ENCODE results near the gene VCX3A.
A peak's percentile ranks its signal among the peaks of the same experiment; 100 is the strongest.

VCX3A gene

GRCh38 chrX:6517376-6517775 lies 17.5 kb downstream of the VCX3A start:
- Histone ChIP-seq H3K9ac (ENCODE audit: insufficient read length, low read depth) (no peak overlapping the region), H3K36me3 (ENCODE audit: insufficient read depth, insufficient read length, low read length) (no peaks in the 10 kb centered on the region), H3K4me1 (ENCODE audit: insufficient read depth, insufficient read length) (no peaks in the 10 kb centered on the region), H3K27me3 (ENCODE audit: insufficient read depth, insufficient read length) (no peaks in the 10 kb centered on the region), H3K4me3 (ENCODE audit: insufficient read length, low read depth) (no peak overlapping the region), H3K9me3 (ENCODE audit: insufficient read depth, low read length) (no peaks in the 10 kb centered on the region)
- no peak for DNase-seq (ENCODE audit: low read depth, low spot score)
- TF ChIP-seq ZNF274 (IDR thresholded peaks at IDR 0.05; ENCODE audit: low read depth, low read length) (no peak), SUZ12 (IDR thresholded peaks at IDR 0.05; ENCODE audit: extremely low read depth, insufficient read depth, insufficient read length) (no peak), YY1 (IDR thresholded peaks at IDR 0.05; ENCODE audit: insufficient read depth, insufficient read length) (no peak)

GRCh38 chrX:6506444-6506843 lies 28.5 kb downstream of the VCX3A start:
- Histone ChIP-seq H3K9me3 (ENCODE audit: insufficient read depth, low read length) (no peaks in the 10 kb centered on the region), H3K9ac (ENCODE audit: insufficient read length, low read depth) (no peak overlapping the region), H3K4me1 (ENCODE audit: insufficient read depth, insufficient read length) (no peaks in the 10 kb centered on the region), H3K36me3 (ENCODE audit: insufficient read depth, insufficient read length, low read length) (no peaks in the 10 kb centered on the region), H3K4me3 (ENCODE audit: insufficient read length, low read depth) (no peak overlapping the region), H3K27me3 (ENCODE audit: insufficient read depth, insufficient read length) (no peaks in the 10 kb centered on the region)
- TF ChIP-seq SUZ12 (IDR thresholded peaks at IDR 0.05; ENCODE audit: extremely low read depth, insufficient read depth, insufficient read length) (no peak), ZNF274 (IDR thresholded peaks at IDR 0.05; ENCODE audit: low read depth, low read length) (no peak), YY1 (IDR thresholded peaks at IDR 0.05; ENCODE audit: insufficient read depth, insufficient read length) (no peak)
- DNase-seq (ENCODE audit: low read depth, low spot score) = no peak

DNA sequence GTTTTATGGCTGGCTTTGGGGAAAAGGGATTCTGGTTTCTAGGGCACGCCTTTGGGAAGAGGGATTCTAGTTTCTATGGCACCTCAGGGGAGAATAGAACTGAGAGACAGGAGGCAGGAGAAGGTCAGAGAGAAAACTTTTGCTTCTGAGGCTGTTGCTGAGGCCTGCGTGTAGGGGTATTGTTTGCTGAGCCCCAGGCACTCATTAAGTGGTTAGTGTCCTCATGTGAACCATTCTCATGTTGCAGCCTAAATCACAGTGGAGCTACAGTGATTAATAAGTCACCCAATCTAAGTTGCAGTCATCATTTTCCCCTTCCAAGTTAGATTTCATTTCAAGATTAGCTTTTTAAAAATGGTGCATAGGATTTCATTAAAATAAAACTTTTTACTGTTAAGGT lies 29.0 kb downstream of the VCX3A start:
- Histone ChIP-seq H3K9ac (ENCODE audit: insufficient read length, low read depth) (no peak overlapping the region), H3K9me3 (ENCODE audit: insufficient read depth, low read length) (no peaks in the 10 kb centered on the region), H3K27me3 (ENCODE audit: insufficient read depth, insufficient read length) (no peaks in the 10 kb centered on the region), H3K36me3 (ENCODE audit: insufficient read depth, insufficient read length, low read length) (no peaks in the 10 kb centered on the region), H3K4me3 (ENCODE audit: insufficient read length, low read depth) (no peak overlapping the region), H3K4me1 (ENCODE audit: insufficient read depth, insufficient read length) (no peaks in the 10 kb centered on the region)
- TF ChIP-seq SUZ12 (IDR thresholded peaks at IDR 0.05; ENCODE audit: extremely low read depth, insufficient read depth, insufficient read length) = no peak
- no peak for TF ChIP-seq ZNF274 (IDR thresholded peaks at IDR 0.05; ENCODE audit: low read depth, low read length)
- TF ChIP-seq YY1 (IDR thresholded peaks at IDR 0.05; ENCODE audit: insufficient read depth, insufficient read length) = no peak
- peak; percentile 5 for DNase-seq (ENCODE audit: low read depth, low spot score)

- Histone ChIP-seq H3K4me1 (ENCODE audit: insufficient read depth, insufficient read length) (no peaks in the 10 kb centered on the region), H3K9ac (ENCODE audit: insufficient read length, low read depth) (no peak overlapping the region), H3K4me3 (ENCODE audit: insufficient read length, low read depth) (no peak overlapping the region), H3K9me3 (ENCODE audit: insufficient read depth, low read length) (no peaks in the 10 kb centered on the region), H3K36me3 (ENCODE audit: insufficient read depth, insufficient read length, low read length) (no peaks in the 10 kb centered on the region), H3K27me3 (ENCODE audit: insufficient read depth, insufficient read length) (no peaks in the 10 kb centered on the region)
- no peak for TF ChIP-seq ZNF274 (IDR thresholded peaks at IDR 0.05; ENCODE audit: low read depth, low read length)
- TF ChIP-seq YY1 (IDR thresholded peaks at IDR 0.05; ENCODE audit: insufficient read depth, insufficient read length) = no peak
- no peak for TF ChIP-seq SUZ12 (IDR thresholded peaks at IDR 0.05; ENCODE audit: extremely low read depth, insufficient read depth, insufficient read length)
- no peak for DNase-seq (ENCODE audit: low read depth, low spot score)
These were observed 34.2 kb downstream of the VCX3A start for GRCh38 chrX:6500719-6501118.

DNA sequence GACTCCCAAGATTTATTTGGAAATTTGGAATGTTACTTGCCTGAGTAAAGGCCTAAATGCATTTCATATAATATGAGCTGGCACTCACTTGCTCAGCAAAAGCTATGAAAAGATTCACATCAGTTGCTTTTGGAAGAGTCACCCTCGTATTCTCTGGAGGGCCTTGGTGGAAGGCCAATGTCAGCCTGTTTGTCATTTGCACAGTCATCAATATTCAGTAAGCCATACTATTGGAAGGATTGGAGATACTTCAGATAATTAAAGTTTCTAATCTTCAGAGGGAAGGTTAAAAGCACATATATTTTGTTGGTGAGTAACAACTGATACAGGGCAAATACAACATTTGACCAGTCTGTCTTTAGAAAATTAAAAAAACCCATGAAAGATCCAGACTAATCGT lies 36.6 kb downstream of the VCX3A start:
- DNase-seq (ENCODE audit: low read depth, low spot score) = no peak
- Histone ChIP-seq H3K9ac (ENCODE audit: insufficient read length, low read depth) (no peak overlapping the region), H3K4me1 (ENCODE audit: insufficient read depth, insufficient read length) (no peaks in the 10 kb centered on the region), H3K9me3 (ENCODE audit: insufficient read depth, low read length) (no peaks in the 10 kb centered on the region), H3K27me3 (ENCODE audit: insufficient read depth, insufficient read length) (no peaks in the 10 kb centered on the region), H3K4me3 (ENCODE audit: insufficient read length, low read depth) (no peak overlapping the region), H3K36me3 (ENCODE audit: insufficient read depth, insufficient read length, low read length) (no peaks in the 10 kb centered on the region)
- TF ChIP-seq SUZ12 (IDR thresholded peaks at IDR 0.05; ENCODE audit: extremely low read depth, insufficient read depth, insufficient read length) (no peak), YY1 (IDR thresholded peaks at IDR 0.05; ENCODE audit: insufficient read depth, insufficient read length) (no peak), ZNF274 (IDR thresholded peaks at IDR 0.05; ENCODE audit: low read depth, low read length) (no peak)

Measured in NT2/D1 (cell line).